Ishikawa (cell line): Measurements from ENCODE around the gene TM7SF2.

Experiments
- CEBPB ChIP-seq: IDR thresholded peaks from 2 replicates; pipeline ENCODE4 v1.6.1; 2012
- CREB1 ChIP-seq: IDR thresholded peaks from 2 replicates; pipeline ENCODE4 v1.6.1; 2012; ENCODE audit warnings: low read depth
- EGR1 ChIP-seq: IDR thresholded peaks from 2 replicates; pipeline ENCODE4 v1.6.1; 2012
- MAX ChIP-seq: IDR thresholded peaks from 2 replicates; pipeline ENCODE4 v1.6.1; 2012
- NFIC ChIP-seq: IDR thresholded peaks from 2 replicates; pipeline ENCODE4 v1.6.1; 2012
- RAD21 ChIP-seq: IDR thresholded peaks from 2 replicates; pipeline ENCODE4 v1.6.1; 2012; ENCODE audit warnings: low read depth
- REST ChIP-seq: IDR thresholded peaks from 2 replicates; pipeline ENCODE4 v1.6.1; 2012; ENCODE audit warnings: low read depth, mild to moderate bottlenecking
- TAF1 ChIP-seq: IDR thresholded peaks from 2 replicates; pipeline ENCODE4 v1.6.1; 2012; ENCODE audit warnings: low read depth, mild to moderate bottlenecking
- TCF12 ChIP-seq: IDR thresholded peaks from 2 replicates; pipeline ENCODE4 v1.6.1; 2012; ENCODE audit warnings: low read depth
- USF1 ChIP-seq: IDR thresholded peaks from 2 replicates; pipeline ENCODE4 v1.6.1; 2012
- ZBTB7A ChIP-seq: IDR thresholded peaks from 2 replicates; pipeline ENCODE4 v1.6.1; 2012; ENCODE audit warnings: low read depth

GRCh38 chr11:65157336-65157735 lies 45.7 kb downstream of the TM7SF2 start:
- TF ChIP-seq USF1 (no peak), CREB1 (no peak), TCF12 (no peak), MAX (no peak), RAD21 (no peak), CEBPB (no peak), REST (no peak), TAF1 (no peak), NFIC (no peak), ZBTB7A (no peak), EGR1 (no peak)
